Melanocyte of skin (primary cell): ENCODE results near the gene NDUFB8. TPM values are rescaled to one million over a fixed set of nuclear protein-coding genes. Genes with fewer than 3 reads are reported as not detected.

Source experiments
- total RNA-seq, 2 donors: library from RNA; depleted of rRNA; stranded (reverse); fragments of >200 nt; gene quantifications; 2 replicates each; pipeline ENCODE4 v1.2.3, GENCODE V29; 2012

Gene NDUFB8
- total RNA-seq: 100 to 1,000 TPM; 131 to 151 TPM

GRCh38 chr10:100529475-100530298 is at the start of gene NDUFB8:
Gene NDUFB8, minus strand, starts transcription at chr10:100529871. Its CDS starts 20 bp downstream, at chr10:100529851.

GRCh38 chr10:100535715-100536353 is 6.2 kb upstream of the NDUFB8 start, which contains the start of gene HIF1AN:
Gene HIF1AN, plus strand, starts transcription at chr10:100535943. Its CDS starts 16 bp downstream, at chr10:100535959.

GRCh38 chr10:100519311-100520051 is 10.2 kb downstream of the NDUFB8 start, which contains the start of gene SEC31B:
Gene SEC31B, minus strand, starts transcription at chr10:100519861. Its CDS starts 2,909 bp downstream, at chr10:100516952.

Other genes starting within 250 kb of the NDUFB8 start
- gene BLOC1S2, start 243.2 kb downstream of the NDUFB8 start, total RNA-seq: 10 to 100 TPM; 57.5 to 70.9 TPM
- gene PKD2L1, start 199.6 kb downstream of the NDUFB8 start, total RNA-seq: not detected
- 100 to 1,000 TPM; 881 to 898 TPM for gene SCD, start 182.6 kb downstream of the NDUFB8 start, total RNA-seq
- not detected for gene WNT8B, start 66.9 kb downstream of the NDUFB8 start, total RNA-seq
- 1 to 10 TPM; 3.0 to 4.8 TPM for gene SEC31B, start 10.0 kb downstream of the NDUFB8 start, total RNA-seq
- 1 to 10 TPM; 7.9 to 9.3 TPM for gene HIF1AN, start 6.1 kb upstream of the NDUFB8 start, total RNA-seq
- gene PAX2, start 215.7 kb upstream of the NDUFB8 start, total RNA-seq: not detected